Frontal cortex (tissue), 4 donors: Measurements from ENCODE around the gene ARHGAP6. TPM values are rescaled to one million over a fixed set of nuclear protein-coding genes. Genes with fewer than 3 reads are reported as not detected.
"Not testable (repeated sequence)": the region's sequence is repeated elsewhere in the genome, so short reads cannot be mapped to it uniquely, and the experiment has no call there.

Experiments
- DNase-seq, 2 donors: peaks; one replicate each; pipeline ENCODE4 v3.0.0; 2012; ENCODE audit warnings: low spot score in 2 of 2
- FAIRE-seq: peaks from 2 replicates; lab custom pipeline; 2012; peaks lifted over from hg19 to GRCh38; lab: Jason Lieb, UNC
- total RNA-seq: library from RNA; depleted of rRNA; stranded (reverse); fragments of >200 nt; gene quantifications from one replicate; pipeline ENCODE4 v1.2.3, GENCODE V29; 2014
- donor health status: control.
- donor health status: control.
- donor health status: control.

ARHGAP6 gene
- total RNA-seq, 1 donor from 2014 or later: 3.3 TPM

DNA sequence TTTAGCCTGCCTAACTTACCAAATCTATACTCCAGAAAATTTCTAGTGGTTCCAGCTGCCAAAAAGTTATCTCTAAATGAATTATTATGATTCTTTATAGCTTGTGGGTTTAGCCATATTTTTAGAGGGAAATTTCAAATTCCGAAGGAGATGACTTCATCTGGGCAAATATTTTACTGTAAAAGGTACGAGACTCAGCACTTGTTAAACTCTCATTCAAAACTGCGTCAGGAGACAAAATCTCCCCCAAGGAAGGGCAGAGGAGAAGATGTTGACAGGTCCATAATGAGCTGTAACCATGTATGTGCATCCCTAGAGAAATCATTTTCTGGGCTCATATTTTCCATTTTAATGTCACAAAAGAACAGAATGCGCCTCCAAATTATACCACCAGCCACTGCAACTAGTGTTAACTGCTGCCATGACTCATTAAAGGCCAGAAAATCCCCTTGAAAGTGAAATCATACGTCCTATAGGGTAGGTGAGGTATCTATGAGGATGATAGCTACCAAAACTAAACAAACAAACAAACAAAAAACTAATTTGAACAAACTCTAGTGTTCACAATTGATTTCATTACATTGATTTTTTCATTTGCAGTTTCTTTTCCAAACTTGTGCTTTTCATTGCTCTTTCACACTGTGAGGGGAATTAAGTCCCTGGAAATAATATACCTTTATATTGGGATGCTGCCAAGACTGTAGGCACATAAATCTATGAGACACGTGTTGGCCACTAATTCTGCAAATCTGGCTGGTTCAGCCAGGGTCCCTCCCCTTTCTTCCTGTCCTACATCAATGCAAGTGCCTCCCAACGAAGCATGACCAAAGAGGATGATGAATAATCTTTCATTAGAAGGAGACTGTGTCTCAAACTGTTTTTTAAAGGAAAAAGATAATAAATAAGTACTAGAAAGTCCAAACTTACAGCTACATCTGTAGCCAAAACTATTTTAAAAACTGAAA lies 85.8 kb downstream of the ARHGAP6 start:
- FAIRE-seq (no peak), DNase-seq (no peak)

DNA sequence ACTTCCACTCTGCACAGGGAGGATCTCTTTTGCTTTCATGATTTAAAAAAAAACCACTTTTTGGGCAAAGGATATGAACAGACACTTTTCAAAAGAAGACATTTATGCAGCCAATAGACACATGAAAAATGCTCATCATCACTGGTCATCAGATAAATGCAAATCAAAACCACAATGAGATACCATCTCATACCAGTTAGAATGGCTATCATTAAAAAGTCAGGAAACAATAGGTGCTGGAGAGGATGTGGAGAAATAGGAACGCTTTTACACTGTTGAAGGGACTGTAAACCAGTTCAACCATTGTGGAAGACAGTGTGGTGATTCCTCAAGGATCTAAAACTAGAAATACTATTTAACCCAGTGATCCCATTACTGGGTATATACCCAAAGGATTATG lies 87.4 kb downstream of the ARHGAP6 start:
- DNase-seq, FAIRE-seq: not testable (repeated sequence)

DNA sequence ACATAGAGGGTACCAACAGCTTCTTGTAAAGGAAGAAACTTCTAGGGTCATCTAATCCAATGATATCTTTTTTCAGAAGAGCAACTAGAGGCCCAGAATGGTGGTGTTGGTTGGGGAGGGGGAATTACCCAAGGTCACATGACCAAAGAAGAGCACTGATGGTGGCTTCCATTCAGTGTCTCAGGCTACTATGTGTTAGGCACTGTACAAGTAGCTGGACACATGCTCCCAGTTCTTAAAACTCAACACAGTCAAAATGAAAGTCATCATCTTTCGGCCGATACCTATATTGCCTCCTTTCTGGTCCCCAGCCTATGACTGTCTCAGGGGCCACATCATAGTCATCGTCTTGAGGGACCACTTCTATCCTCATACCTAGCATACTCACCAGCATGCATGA lies 88.1 kb downstream of the ARHGAP6 start:
- FAIRE-seq (no peak), DNase-seq (no peak)

DNA sequence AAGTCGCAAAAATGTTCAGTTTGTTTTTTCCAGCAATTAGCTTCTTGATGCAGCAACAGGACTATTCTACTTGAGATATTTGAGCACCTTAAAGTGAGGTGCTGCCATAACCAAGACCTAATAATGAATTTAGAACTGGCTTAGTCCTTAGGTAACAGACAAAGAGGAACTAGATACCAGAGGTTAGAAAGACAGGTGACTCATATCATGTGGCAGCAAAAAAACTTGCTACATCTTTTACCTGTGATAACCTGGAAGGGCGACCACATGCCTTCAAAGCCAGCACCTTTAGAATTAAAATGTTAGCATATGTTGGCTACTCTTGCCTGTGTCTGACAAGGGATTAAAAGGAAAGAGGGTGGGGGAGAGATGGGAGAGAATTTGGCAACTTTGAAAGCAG lies 90.4 kb downstream of the ARHGAP6 start:
- FAIRE-seq (no peak), DNase-seq (no peak)

DNA sequence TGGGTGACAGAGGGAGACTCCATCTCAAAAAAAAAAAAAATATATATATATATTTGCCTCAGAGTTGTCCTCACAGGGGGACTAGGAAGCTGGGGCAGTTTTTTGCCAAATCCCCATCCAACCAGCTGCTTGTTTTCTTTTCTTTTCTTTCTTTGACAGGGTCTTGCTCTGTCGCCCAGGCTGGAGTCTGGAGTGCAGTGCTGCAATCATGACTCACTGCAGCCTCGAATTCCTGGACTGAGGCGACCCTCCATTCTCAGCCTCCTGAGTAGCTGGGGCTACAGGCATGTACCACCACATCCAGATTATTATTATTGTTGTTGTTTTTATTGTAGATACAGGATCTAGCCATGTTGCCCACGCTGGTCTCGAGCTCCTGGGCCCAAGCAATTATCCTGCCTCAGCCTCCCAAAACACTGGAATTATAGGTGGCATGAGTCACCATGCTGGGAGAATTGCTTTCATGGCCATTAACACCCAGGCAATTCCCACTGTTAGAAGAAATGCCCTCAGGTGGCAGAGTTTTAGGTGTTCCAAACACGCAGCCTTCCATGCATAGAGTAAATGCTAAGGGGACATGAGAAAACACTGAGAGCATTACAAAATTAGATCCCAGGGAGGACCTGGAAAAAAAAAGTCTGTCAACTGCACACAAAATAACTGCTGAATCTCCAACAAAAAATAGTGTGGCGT lies 98.0 kb downstream of the ARHGAP6 start:
- no peak for FAIRE-seq
- no peak for DNase-seq

DNA sequence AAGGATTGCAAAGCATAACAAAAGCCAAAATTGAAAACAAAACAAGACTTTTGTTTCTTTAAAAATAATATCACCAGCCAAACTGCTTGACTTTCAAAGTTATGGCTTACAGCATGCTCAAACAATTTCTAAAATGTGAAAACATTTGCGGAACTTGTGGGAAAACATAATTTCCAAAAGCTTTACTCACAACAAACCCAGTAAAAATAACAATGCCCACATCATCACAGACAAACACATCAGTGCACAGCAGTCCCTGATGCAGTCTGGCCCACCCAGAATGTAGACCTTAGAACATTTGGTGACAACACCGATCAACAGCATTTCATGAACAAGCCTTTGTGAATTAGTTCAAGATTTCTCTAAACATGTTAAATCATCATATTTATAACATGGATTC lies 98.9 kb downstream of the ARHGAP6 start:
- no peak for DNase-seq
- FAIRE-seq: no peak

DNA sequence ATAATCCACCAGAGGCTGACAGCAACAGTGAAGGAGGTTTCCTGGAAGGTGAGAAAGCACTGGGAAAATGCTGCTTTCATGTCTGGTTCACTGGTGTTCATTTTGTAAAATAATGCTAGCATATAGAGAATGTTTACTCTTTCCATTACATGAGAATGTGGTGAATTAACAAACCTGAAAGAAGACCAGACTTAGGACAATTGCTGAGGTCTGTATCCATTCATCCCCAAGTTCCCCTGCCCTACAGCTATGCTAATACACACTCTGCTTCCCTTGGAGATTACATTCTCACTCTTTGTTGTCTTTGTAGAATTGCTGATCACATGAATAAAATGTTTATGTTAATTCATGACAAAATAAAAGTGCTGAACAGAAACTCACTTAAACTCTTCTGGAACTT lies 99.5 kb downstream of the ARHGAP6 start:
- FAIRE-seq: no peak
- no peak for DNase-seq

DNA sequence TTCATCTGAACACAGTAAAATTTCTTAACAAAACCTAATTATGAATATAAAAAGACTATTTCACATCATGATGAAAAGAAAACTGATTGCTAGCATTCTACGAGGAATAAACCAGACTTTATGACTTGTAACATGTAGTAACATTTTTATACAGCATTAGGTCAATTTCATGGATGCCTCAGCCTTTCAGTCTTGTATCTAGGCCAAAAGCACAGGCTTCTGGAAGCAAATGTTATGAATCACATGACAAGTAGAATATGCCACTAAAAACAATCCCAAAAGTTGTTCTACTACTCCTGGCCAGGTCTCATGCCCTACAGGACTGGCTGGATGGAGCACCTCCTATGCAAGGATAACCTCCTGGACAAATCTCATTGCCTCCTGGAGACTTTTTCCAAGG lies 101.2 kb downstream of the ARHGAP6 start:
- FAIRE-seq: no peak
- no peak for DNase-seq

DNA sequence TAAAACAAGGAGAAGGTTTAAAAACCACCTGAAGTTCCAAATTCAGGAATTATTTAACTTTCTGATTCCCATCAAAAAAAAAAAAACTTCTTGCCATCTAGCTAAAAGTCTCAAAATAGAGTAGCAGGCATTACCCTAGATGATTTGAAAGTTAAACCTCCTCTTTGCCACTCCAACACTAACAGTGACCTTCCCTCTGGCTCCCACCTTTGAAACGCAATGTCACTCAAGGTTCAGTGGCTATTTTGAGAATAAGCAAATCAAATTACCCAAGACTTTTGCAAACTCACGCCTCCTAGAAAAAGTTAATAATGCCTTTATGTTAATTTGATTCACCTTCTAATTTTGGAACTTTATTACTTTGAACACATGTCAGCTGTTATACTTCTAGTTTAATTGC lies 103.2 kb downstream of the ARHGAP6 start:
- DNase-seq (no peak), FAIRE-seq (no peak)

DNA sequence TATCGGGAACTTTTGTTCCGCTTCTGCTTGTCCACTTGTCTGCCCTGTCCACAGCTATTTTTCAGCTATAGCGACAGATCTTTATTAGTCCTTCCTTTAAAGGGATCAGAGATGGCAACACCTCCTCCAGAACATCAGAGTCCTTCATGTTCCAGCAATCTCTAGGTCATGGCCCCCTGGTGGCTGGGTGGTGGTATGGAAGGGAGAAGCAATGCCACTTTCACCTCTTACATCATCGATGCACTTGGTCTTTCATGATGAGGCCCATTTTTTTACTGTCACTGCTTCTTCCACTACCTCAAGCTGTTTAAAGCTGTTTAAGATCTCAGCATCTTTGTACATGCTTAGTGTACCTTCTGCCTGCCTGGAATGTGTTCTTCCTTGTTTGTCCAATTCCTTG lies 106.7 kb downstream of the ARHGAP6 start:
- FAIRE-seq (no peak), DNase-seq (no peak)

DNA sequence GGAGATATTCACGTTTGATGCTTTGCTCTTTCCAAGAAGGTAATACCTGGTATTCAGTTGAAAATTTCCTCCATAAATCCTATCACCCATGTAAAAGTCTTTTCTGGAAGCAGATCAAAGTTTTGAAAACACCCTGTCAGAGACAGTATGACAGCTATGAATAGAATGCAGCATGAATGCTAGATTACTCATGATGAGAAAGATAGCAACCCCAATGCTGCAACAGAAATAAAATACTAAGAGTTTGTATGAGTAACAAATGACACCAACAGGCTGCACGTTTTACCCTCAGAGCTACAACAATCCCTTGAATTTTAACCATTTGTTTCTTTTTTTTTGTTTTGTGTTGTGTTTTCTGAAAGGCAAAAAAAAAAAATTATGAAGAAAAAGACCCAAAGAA lies 108.6 kb downstream of the ARHGAP6 start:
- no peak for DNase-seq
- no peak for FAIRE-seq

DNA sequence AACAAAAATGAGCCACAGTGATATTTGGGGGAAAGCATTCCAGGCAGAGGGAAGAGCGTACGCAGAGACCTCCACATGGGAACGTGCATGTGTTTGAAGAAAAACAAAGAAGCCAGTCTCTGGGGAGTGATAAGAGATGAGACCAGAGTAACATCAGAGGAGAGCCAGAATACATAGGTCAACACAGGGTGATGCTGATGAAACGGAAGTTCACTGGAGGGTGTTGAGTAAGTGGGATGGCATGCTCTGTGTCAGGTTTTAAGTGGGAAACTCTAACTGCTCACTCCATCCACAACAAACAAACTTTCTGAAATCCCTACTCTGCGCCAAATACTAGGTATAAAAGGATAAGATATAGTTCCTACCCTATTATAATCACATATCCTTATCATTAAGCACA lies 110.0 kb downstream of the ARHGAP6 start:
- DNase-seq (no peak), FAIRE-seq (no peak)

DNA sequence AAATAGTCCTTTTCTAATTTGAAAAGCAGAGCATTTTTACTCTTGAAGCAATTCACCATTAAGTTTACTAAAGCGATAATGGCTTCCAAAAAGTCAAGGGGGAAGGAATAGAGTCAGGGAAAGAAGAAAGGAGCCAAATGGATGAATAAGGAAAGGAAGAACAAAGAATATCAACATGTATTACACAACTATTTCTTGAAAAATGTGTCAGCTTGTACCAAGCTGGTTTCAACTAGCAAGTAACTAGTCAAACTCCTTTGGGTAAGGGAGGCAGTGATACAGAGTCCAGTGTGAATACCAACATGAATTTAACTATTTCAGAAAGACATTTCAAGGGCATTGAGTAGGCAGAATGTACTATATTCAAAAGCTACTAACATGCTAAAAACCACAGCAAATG lies 112.1 kb downstream of the ARHGAP6 start:
- DNase-seq: no peak
- no peak for FAIRE-seq

DNA sequence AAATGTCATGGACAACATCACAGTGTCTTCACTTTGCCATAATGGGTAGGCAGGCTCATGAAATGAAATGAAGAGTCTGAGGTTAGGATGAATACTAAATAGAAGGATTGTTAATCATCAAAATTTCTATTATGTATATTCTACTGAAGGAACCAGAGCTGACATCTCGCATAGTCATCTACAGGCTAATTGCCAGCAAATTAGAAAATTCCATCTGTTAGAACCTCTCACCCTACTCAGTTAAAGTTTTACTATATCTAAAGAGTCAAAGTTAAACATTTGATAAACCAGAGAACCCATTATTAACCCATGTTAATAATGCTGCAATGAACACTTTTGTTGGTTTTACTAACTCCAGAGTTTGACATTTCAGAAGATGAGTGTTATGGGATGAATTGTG lies 114.6 kb downstream of the ARHGAP6 start:
- FAIRE-seq: no peak
- no peak for DNase-seq

DNA sequence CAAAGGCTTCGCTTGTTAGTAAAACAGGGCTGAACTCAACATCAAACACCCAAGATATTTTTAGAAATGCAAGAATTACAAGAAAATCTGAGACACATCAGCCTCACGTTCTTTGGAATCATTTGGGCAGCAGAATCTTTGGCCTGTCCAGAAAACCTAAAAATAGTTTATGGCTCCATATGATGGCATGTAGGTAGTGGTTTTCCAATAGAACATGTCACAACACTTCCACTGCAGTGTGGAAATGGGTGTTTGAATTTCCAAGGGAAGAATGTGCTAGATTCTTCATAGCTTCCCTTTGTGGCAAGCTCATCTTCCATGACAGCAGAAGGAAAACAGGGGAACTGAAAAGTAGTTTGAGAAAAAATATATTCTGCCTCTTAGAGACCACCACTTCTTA lies 118.8 kb downstream of the ARHGAP6 start:
- FAIRE-seq (no peak), DNase-seq (no peak)

DNA sequence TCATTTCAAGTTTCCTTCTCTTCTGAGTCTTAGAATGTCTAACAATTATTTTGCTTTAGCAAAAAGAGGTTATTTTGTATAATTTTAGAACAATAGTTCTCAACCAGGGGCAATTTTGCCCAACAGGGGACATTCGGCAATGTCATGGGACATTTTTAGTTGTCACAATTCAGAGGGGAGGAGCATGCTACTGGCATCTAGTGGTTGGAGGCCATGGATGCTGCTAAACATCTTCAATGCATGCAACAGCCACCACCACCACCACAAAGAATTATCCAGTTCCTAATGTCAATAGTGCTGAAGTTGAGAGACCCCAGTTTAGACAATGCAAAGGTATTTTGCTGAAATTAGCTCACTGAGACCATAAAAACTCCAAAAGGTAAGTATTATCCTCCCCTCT lies 122.5 kb downstream of the ARHGAP6 start:
- no peak for FAIRE-seq
- no peak for DNase-seq

DNA sequence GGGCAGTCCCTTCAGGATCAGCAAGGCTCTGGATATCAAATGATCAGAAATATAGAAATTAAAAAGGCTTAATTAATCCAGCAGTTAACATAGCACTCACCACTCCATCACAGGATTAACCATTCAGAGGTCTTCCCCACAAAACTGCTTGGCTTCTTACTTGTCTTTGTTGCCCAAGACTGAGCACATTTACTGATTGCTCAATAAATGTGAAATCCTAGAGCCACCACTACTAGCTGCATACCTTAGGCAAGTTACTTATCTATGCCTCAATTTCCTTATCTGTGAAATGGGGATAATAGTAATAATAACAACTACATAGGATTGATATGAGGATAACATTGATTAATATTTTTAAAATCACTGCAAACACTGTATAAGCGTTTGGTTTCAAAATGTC lies 124.2 kb downstream of the ARHGAP6 start:
- FAIRE-seq (no peak), DNase-seq (no peak)

DNA sequence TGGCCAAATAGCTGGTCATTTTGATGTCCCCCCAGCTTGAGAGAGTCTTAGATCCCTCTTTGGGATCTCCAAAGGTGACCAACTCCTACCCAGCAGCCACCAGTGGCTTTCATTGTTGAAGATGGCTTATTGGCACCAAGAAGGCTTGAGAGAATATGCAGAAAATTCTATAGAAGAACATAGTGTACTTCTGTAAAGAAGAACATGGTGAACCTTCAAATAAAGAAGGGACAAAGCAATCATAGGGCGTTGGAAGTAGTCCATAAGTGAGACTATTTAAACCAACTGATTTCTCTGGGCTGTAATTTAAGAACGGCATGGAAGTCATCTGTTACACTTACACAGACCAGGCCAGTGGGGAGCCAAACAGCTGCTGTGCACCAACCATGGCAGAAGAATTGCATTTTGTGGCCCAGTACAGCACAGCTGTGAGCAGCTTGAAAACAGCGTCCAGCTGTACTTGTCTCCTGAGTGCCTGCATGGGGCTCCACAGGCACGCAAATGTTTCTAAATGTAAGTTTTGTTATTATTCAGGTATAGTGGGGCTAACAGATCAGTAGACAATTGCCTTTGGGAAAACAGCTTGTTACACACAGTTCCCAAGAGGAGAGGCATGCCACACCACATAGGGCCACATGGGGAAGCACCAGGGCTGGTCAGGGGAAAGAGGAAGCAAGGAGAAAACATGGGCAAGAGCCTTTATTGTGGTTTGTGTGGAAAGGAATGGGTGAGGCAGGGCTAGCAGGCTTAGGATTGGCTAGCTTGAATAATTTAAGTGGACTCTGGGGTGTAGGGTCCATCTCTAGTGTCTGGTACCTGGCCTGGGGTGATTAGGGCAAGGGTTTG lies 125.0 kb downstream of the ARHGAP6 start:
- FAIRE-seq (no peak), DNase-seq (no peak)

DNA sequence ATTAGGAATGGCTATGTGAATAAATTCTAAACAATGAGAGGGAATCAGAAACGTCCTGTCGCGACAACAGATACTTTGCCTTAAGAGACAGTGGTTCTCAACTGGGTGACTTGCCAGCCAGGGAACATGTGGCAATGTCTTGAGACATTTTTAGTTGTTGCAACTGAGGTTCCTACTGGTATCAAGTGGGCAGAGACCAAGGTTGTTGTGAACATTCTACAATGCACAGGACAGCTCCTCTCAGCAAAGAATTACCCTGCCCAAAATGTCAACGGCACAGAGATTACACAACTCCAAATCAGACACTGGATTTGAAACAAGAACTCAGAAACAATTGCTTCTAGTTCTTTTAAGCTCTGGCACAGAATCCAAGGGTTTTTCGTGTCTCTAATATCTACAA lies 128.6 kb downstream of the ARHGAP6 start:
- no peak for DNase-seq
- no peak for FAIRE-seq

DNA sequence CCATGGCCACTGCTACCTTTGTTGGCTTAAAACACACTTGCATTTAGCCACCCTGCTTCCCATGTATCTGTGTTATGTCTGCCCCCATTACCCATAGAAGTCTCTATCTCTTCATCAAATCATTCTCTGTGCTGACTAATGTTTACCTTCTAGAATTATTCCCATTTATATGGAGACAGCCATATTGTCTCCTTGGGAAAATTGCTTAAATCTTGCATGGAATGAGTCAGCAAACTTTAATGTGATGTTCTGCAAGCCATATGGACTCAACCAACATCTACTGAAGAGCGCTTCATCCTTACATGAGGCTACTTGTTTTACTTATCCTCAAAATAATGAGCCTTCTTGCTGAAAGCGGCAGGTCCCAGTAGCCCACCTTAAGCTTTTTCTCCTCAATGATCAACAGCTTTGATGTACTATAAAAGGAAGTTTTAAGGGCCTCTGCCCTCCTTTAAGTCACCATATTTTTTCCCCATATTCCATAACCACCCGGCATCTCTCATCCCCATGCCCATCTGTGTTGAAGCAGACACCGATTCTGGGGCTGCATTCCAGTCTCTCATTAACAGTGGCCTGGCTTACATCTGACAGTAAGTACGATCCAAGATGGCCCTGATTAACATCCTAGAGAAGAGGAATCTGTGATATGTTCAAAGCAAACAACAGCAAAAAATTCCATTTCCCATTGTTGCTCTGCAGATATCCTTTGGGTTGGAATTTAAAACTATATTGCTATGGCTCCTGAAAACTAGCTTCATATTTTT lies 130.4 kb downstream of the ARHGAP6 start:
- FAIRE-seq (no peak), DNase-seq (no peak)
